Neuronal stem cell (in vitro differentiated cells): ENCODE data around the gene PCA3.
A peak's percentile ranks its signal among the peaks of the same experiment; 100 is the strongest.

Experiments used
- DNase-seq: peaks from one replicate; pipeline ENCODE4 v3.0.0-alpha.2; 2013; ENCODE audit warnings: low spot score
- H2AFZ ChIP-seq: one replicate; pipeline ENCODE4 v1.6.1; 2013; ENCODE audit warnings: mild to moderate bottlenecking, low read length, inconsistent platforms
- H2AK5ac ChIP-seq: 2 replicates; pipeline ENCODE4 v1.6.1; 2013; ENCODE audit warnings: low read depth, mild to moderate bottlenecking, inconsistent platforms, low read length, moderate library complexity, mixed read lengths
- H2BK120ac ChIP-seq: 2 replicates; pipeline ENCODE4 v1.6.1; 2013; ENCODE audit warnings: low read depth, mild to moderate bottlenecking, inconsistent platforms, low read length, moderate library complexity, mixed read lengths
- H2BK12ac ChIP-seq: one replicate; pipeline ENCODE4 v1.6.1; 2013; ENCODE audit warnings: low read length, inconsistent platforms
- H2BK15ac ChIP-seq: 2 replicates; pipeline ENCODE4 v1.6.1; 2013; ENCODE audit warnings: mild to moderate bottlenecking, low read length, inconsistent platforms, mixed read lengths
- H2BK5ac ChIP-seq: one replicate; pipeline ENCODE4 v1.6.1; 2013; ENCODE audit warnings: inconsistent platforms, mild to moderate bottlenecking, low read length, moderate library complexity
- H3K14ac ChIP-seq: one replicate; pipeline ENCODE4 v1.6.1; 2013; ENCODE audit warnings: low read length, inconsistent platforms
- H3K18ac ChIP-seq: 2 replicates; pipeline ENCODE4 v1.6.1; 2013; ENCODE audit warnings: low read length, inconsistent platforms
- H3K23ac ChIP-seq: 2 replicates; pipeline ENCODE4 v1.6.1; 2013; ENCODE audit warnings: low read depth, mild to moderate bottlenecking, mixed read lengths, low read length, inconsistent platforms; ENCODE audit not compliant: poor library complexity
- H3K27ac ChIP-seq: replicated peaks from 3 replicates; pipeline ENCODE4 v1.5.1; 2013; ENCODE audit warnings: low read length, inconsistent platforms
- H3K27me3 ChIP-seq, 3 experiments: 2 replicates each; pipeline ENCODE4 v1.6.1; 2013; ENCODE audit warnings: low read length in 3 of 3, mild to moderate bottlenecking in 2 of 3, inconsistent platforms in 1 of 3, low read depth in 1 of 3, mixed read lengths in 1 of 3, moderate library complexity in 1 of 3; ENCODE audit not compliant: control insufficient read depth in 3 of 3, insufficient read depth in 3 of 3
- H3K36me3 ChIP-seq, 2 donors: replicated peaks in 1 of 2; 2 replicates each; pipeline ENCODE4 v1.6.1; 2013; ENCODE audit warnings: low read length in 2 of 2; ENCODE audit not compliant: control insufficient read depth in 2 of 2, insufficient read depth in 2 of 2
- H3K4ac ChIP-seq: 2 replicates; pipeline ENCODE4 v1.6.1; 2013; ENCODE audit warnings: inconsistent platforms, mild to moderate bottlenecking, low read length, moderate library complexity
- H3K4me1 ChIP-seq, 2 donors: 1 replicate in 1 of 2; 2 replicates in 1 of 2; pipeline ENCODE4 v1.6.1; 2013; ENCODE audit warnings: low read length in 2 of 2, low read depth in 1 of 2; ENCODE audit not compliant: control insufficient read depth in 2 of 2, insufficient read depth in 1 of 2
- H3K4me2 ChIP-seq: one replicate; pipeline ENCODE4 v1.6.1; 2013; ENCODE audit warnings: mild to moderate bottlenecking, low read length, inconsistent platforms; ENCODE audit not compliant: insufficient read depth, poor library complexity, severe bottlenecking
- H3K4me3 ChIP-seq, 2 donors: 2 replicates each; pipeline ENCODE4 v1.5.1; 2013; ENCODE audit warnings: low read length in 2 of 2, mild to moderate bottlenecking in 2 of 2, inconsistent platforms in 1 of 2, moderate library complexity in 1 of 2
- H3K79me1 ChIP-seq: one replicate; pipeline ENCODE4 v1.6.1; 2013; ENCODE audit warnings: low read depth, mild to moderate bottlenecking, inconsistent platforms, low read length, moderate library complexity
- H3K9ac ChIP-seq: one replicate; pipeline ENCODE4 v1.6.1; 2013; ENCODE audit warnings: mild to moderate bottlenecking, low read depth, low read length, inconsistent platforms; ENCODE audit not compliant: poor library complexity
- H3K9me3 ChIP-seq, 2 donors: replicated peaks in 1 of 2; 2 replicates each; pipeline versions ENCODE3 to v1.6.1; 2013; ENCODE audit warnings: low read length in 2 of 2, mild to moderate bottlenecking in 2 of 2, inconsistent platforms in 1 of 2, low read depth in 1 of 2, mixed read lengths in 1 of 2, moderate library complexity in 1 of 2; ENCODE audit not compliant: control insufficient read depth in 2 of 2, insufficient read depth in 1 of 2
- H4K8ac ChIP-seq: one replicate; pipeline ENCODE4 v1.6.1; 2013; ENCODE audit warnings: low read depth, mild to moderate bottlenecking, inconsistent platforms, low read length, moderate library complexity
- H4K91ac ChIP-seq: one replicate; pipeline ENCODE4 v1.6.1; 2013; ENCODE audit warnings: low read length, low read depth, mild to moderate bottlenecking, inconsistent platforms; ENCODE audit not compliant: poor library complexity
- WGBS, 2 donors: extraction: QIAGEN DNeasy Blood & Tissue Kit; methylation state at CpG; one replicate each; pipeline ENCODE4 v1.1.7; 2013; ENCODE audit warnings: missing lambda C conversion rate in 2 of 2, mixed read lengths in 1 of 2; ENCODE audit not compliant: insufficient read length in 2 of 2, insufficient replicate concordance in 1 of 2; ENCODE audit errors: extremely low coverage in 2 of 2; 5-methylcytosine and 5-hydroxymethylcytosine counted together

The PCA3 gene

DNA sequence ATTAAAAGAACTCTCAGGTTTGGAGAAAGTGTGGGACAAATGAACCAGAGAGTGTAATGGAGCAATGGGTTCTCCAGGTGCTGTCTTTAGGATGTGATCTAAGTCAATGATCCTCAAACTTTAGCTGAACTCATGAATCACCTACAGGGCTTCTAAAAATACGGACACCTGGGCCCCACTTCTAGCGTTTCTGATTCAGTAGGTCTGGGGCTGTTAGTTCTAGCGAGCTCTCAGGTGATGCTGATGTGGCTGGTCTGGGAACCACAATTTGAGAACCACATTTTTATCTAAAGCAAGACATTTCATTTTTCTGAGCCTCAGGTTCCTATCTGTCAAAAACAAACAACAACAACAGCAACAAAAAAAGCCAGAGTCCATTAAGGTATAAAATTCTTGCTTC lies 35.1 kb upstream of the PCA3 start:
- no peak overlapping the region for H3K4ac ChIP-seq
- H3K4me1 ChIP-seq, result no peaks in the 10 kb centered on the region
- H2BK12ac ChIP-seq, result no peak overlapping the region
- H3K4me2 ChIP-seq, result no peak overlapping the region
- H2BK120ac ChIP-seq, result no peak overlapping the region
- no peak overlapping the region for H3K9ac ChIP-seq
- H3K14ac ChIP-seq, result no peak overlapping the region
- H2AK5ac ChIP-seq, result no peak overlapping the region
- H2AFZ ChIP-seq, result no peak overlapping the region
- no peaks in the 10 kb centered on the region for H3K9me3 ChIP-seq
- H3K27ac ChIP-seq, result no peak overlapping the region
- no peak overlapping the region for H4K91ac ChIP-seq
- no peak overlapping the region for H3K18ac ChIP-seq
- H3K23ac ChIP-seq, result no peak overlapping the region
- no peak overlapping the region for H2BK15ac ChIP-seq
- H3K27me3 ChIP-seq, result no peaks in the 10 kb centered on the region
- DNase-seq, result no peak
- no peak overlapping the region for H3K4me3 ChIP-seq
- H3K36me3 ChIP-seq, result no peaks in the 10 kb centered on the region
- no CpG with 5 or more reads among the region's 3 CpGs for WGBS, 2 donors
- no peak overlapping the region for H2BK5ac ChIP-seq
- no peaks in the 10 kb centered on the region for H3K79me1 ChIP-seq
- no peak overlapping the region for H4K8ac ChIP-seq

DNA sequence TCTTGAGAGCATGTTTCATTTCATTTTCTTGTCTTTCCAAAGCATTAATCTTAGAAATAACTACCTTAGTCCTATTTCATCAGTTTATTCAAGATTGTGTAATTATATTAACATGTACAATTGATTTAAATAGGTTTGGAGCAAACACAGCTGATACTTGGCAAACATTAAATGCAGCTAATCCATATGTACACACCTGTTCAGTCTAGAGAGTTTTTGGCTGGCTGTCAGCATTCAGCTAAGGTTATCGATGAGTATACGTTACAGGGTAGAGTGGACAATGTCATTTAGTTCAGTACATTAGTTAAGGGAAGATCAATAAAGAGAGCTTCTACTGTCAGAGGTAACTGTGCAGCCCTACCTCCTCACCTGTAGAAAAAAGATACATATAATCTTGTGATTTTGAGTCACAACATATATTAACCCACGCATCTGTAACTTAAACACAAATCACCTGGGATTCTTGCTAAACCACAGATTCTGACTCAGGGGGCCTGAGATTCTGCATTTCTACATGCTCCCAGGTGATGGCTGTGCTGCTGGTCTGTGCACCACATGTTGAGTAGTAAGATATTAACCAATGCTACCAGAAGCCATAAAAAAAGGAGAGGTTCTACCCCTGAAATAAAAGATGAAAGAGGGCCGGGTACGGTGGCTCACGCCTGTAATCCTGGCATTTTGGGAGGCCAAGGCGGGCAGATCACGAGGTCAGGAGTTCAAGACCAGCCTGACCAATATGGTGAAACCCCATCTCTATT lies 34.1 kb upstream of the PCA3 start:
- Histone ChIP-seq H3K79me1 (no peaks in the 10 kb centered on the region), H2BK120ac (no peak overlapping the region), H3K14ac (no peak overlapping the region), H3K27me3 (no peaks in the 10 kb centered on the region), H3K27ac (no peak overlapping the region), H3K4me1 (no peaks in the 10 kb centered on the region), H3K4me2 (no peak overlapping the region), H2AK5ac (no peak overlapping the region), H3K18ac (no peak overlapping the region), H2BK12ac (no peak overlapping the region), H4K91ac (no peak overlapping the region), H4K8ac (no peak overlapping the region), H3K9ac (no peak overlapping the region), H2AFZ (no peak overlapping the region), H3K4ac (no peak overlapping the region), H3K9me3 (no peaks in the 10 kb centered on the region), H3K4me3 (no peak overlapping the region), H3K23ac (no peak overlapping the region), H2BK5ac (no peak overlapping the region), H3K36me3 (no peaks in the 10 kb centered on the region), H2BK15ac (no peak overlapping the region)
- no peak for DNase-seq
- no CpG with 5 or more reads among the region's 8 CpGs for WGBS, 2 donors

DNA sequence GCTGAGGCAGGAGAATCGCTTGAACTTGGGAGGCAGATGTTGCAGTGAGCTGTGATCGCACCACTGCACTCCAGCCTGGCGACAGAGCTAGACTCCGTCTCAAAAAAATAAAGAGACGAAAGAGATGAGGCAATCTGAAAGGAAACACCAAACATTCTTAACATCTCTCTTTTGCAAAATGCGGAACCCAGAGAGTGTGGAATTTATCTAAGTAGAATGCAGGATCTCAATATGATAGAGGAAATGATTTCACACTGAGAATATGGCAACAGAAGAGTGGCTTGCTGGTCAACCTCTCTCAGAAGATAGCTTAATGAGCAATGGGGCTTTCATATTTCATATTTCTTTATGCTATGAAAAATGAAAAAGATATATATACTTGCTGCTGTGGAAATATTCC lies 33.4 kb upstream of the PCA3 start:
- H3K14ac ChIP-seq, result no peak overlapping the region
- no peak overlapping the region for H4K91ac ChIP-seq
- H3K4me1 ChIP-seq, result no peaks in the 10 kb centered on the region
- WGBS, 2 donors, result no CpG with 5 or more reads among the region's 6 CpGs
- H2BK15ac ChIP-seq, result no peak overlapping the region
- no peak overlapping the region for H3K4me2 ChIP-seq
- no peak overlapping the region for H3K9ac ChIP-seq
- H2BK5ac ChIP-seq, result no peak overlapping the region
- H2BK12ac ChIP-seq, result no peak overlapping the region
- no peak for DNase-seq
- no peak overlapping the region for H3K4me3 ChIP-seq
- no peak overlapping the region for H2BK120ac ChIP-seq
- H2AK5ac ChIP-seq, result no peak overlapping the region
- no peaks in the 10 kb centered on the region for H3K9me3 ChIP-seq
- no peak overlapping the region for H4K8ac ChIP-seq
- no peak overlapping the region for H3K27ac ChIP-seq
- no peak overlapping the region for H3K18ac ChIP-seq
- H3K23ac ChIP-seq, result no peak overlapping the region
- H2AFZ ChIP-seq, result no peak overlapping the region
- no peaks in the 10 kb centered on the region for H3K27me3 ChIP-seq
- no peak overlapping the region for H3K4ac ChIP-seq
- H3K36me3 ChIP-seq, result no peaks in the 10 kb centered on the region
- H3K79me1 ChIP-seq, result no peaks in the 10 kb centered on the region

DNA sequence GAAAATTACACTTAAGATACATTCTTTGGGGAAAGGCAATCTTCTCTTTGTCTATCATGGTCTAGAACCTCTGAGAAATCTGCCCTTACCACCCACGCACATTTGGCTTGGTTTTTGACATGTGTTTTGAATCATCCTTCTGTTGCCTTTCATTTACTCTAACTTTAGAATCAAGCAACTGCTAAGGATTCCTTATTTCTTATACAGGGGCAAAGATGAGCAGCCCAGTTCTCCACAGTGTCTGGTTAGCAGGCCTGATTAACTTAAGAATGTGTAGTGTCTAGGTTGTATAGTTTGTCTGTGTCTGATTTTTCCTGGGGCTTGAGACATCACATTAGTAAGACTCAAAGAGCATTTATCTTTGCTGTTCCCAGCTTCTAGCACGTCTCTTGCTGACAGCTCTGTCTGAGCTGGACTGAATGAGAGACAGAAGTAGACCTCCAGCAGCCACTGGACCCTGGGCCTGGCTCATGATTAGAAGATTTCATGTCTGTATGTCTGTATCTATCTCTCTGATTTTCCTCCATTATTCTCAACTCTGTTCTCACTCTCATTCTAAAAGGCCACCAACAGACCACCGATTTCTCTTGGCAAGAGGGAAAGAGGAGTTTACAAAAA lies 31.8 kb upstream of the PCA3 start:
- Histone ChIP-seq H4K91ac (no peak overlapping the region), H3K14ac (no peak overlapping the region), H3K4me3 (no peak overlapping the region), H2BK12ac (no peak overlapping the region), H3K9ac (no peak overlapping the region), H2BK5ac (no peak overlapping the region), H3K9me3 (no peaks in the 10 kb centered on the region), H3K27me3 (no peaks in the 10 kb centered on the region), H2BK15ac (no peak overlapping the region), H3K36me3 (no peaks in the 10 kb centered on the region), H2AK5ac (no peak overlapping the region), H2AFZ (peak overlapping the region; percentile 53), H4K8ac (no peak overlapping the region), H3K79me1 (no peaks in the 10 kb centered on the region), H3K4ac (no peak overlapping the region), H3K4me1 (no peaks in the 10 kb centered on the region), H3K4me2 (no peak overlapping the region), H3K27ac (no peak overlapping the region), H3K18ac (no peak overlapping the region), H3K23ac (no peak overlapping the region), H2BK120ac (no peak overlapping the region)
- no CpG with 5 or more reads among the region's 3 CpGs for WGBS, 2 donors
- no peak for DNase-seq
